Hepatocyte (in vitro differentiated cells): Measurements from ENCODE around the gene AHCYL2. TPM values are rescaled to one million over a fixed set of nuclear protein-coding genes. Genes with fewer than 3 reads are reported as not detected.

Source experiments
- DNase-seq: peaks from one replicate; pipeline ENCODE4 v3.0.0-alpha.2; 2016; ENCODE audit warnings: low spot score
- H2AFZ ChIP-seq: fragments of 200-600 bp; sonication (generic); 2 replicates; pipeline ENCODE4 v1.6.0; 2016; ENCODE audit warnings: antibody characterized with exemption, mild to moderate bottlenecking
- H3K27ac ChIP-seq: fragments of 200-600 bp; sonication (generic); 2 replicates; pipeline ENCODE4 v1.5.1; 2016; ENCODE audit warnings: mild to moderate bottlenecking
- H3K27me3 ChIP-seq: fragments of 200-600 bp; sonication (generic); 2 replicates; pipeline ENCODE4 v1.6.1; 2016
- H3K36me3 ChIP-seq: fragments of 200-600 bp; sonication (generic); replicated peaks from 2 replicates; pipeline ENCODE4 v1.5.1; 2016; ENCODE audit warnings: low read depth; ENCODE audit not compliant: insufficient read depth
- H3K4me1 ChIP-seq: fragments of 200-600 bp; sonication (generic); 2 replicates; pipeline ENCODE4 v1.5.1; 2016; ENCODE audit warnings: mild to moderate bottlenecking, moderate library complexity; ENCODE audit not compliant: insufficient read depth
- H3K4me2 ChIP-seq: fragments of 200-600 bp; sonication (generic); 2 replicates; pipeline ENCODE4 v1.6.0; 2016
- H3K4me3 ChIP-seq: fragments of 200-600 bp; sonication (generic); 2 replicates; pipeline ENCODE4 v1.5.1; 2016; ENCODE audit warnings: mild to moderate bottlenecking
- H3K79me2 ChIP-seq: fragments of 200-600 bp; sonication (generic); 2 replicates; pipeline ENCODE4 v1.6.0; 2017; ENCODE audit warnings: mild to moderate bottlenecking
- H3K9me2 ChIP-seq: fragments of 200-600 bp; sonication (generic); replicated peaks from 2 replicates; pipeline ENCODE4 v1.6.0; 2017; ENCODE audit warnings: mild to moderate bottlenecking; ENCODE audit not compliant: insufficient read depth
- H3K9me3 ChIP-seq: fragments of 200-600 bp; sonication (generic); 2 replicates; pipeline ENCODE4 v1.5.1; 2016; ENCODE audit warnings: low read depth, mild to moderate bottlenecking
- H4K20me1 ChIP-seq: fragments of 200-600 bp; sonication (generic); 2 replicates; pipeline ENCODE4 v1.6.0; 2016; ENCODE audit warnings: mild to moderate bottlenecking; ENCODE audit not compliant: insufficient read depth, poor library complexity, severe bottlenecking
- CTCF ChIP-seq: fragments of 200-600 bp; sonication (generic); IDR thresholded peaks from 2 replicates; pipeline ENCODE4 v1.5.1; 2016; ENCODE audit warnings: antibody characterized with exemption, mild to moderate bottlenecking; ENCODE audit not compliant: poor library complexity
- EZH2 ChIP-seq: fragments of 200-600 bp; sonication (generic); IDR thresholded peaks from 2 replicates; pipeline ENCODE4 v1.6.1; 2016; ENCODE audit warnings: antibody characterized with exemption, mild to moderate bottlenecking, borderline replicate concordance
- EZH2phosphoT487 ChIP-seq: fragments of 200-600 bp; sonication (generic); IDR thresholded peaks from one replicate; pipeline ENCODE4 v1.6.1; 2018; ENCODE audit warnings: antibody characterized with exemption, mild to moderate bottlenecking, low read depth, moderate library complexity; ENCODE audit not compliant: unreplicated experiment, severe bottlenecking
- WGBS: methylation state at CpG from one replicate; pipeline ENCODE4 v1.1.6; 2016; ENCODE audit warnings: low lambda C conversion rate; ENCODE audit errors: missing lambda C conversion rate; 5-methylcytosine and 5-hydroxymethylcytosine counted together
- polyA plus RNA-seq: library from polyadenylated mRNA; unstranded; fragments of >200 nt; fragmentation: Nextera tagmentation; extraction: Ambion mirVana; gene quantifications from 2 replicates; pipeline ENCODE4 v1.2.1, GENCODE V29; 2016
- total RNA-seq: library from RNA; depleted of rRNA; stranded (reverse); fragments of >200 nt; gene quantifications from 2 replicates; pipeline ENCODE4 v1.2.3, GENCODE V29; 2014

AHCYL2 gene
- total and polyA plus RNA-seq, 2 experiments from 2014 or later: 13.7 to 20.0 TPM

- H3K4me1 ChIP-seq: no peaks in the 10 kb centered on the region
- no peaks in the 10 kb centered on the region for H3K9me2 ChIP-seq
- WGBS: 94% methylated on average over 8 of the region's 8 CpGs
- H3K27ac ChIP-seq: no peak overlapping the region
- no peak for DNase-seq
- H3K9me3 ChIP-seq: no peaks in the 10 kb centered on the region
- no peak overlapping the region for H3K4me2 ChIP-seq
- H2AFZ ChIP-seq: no peak overlapping the region
- H3K4me3 ChIP-seq: no peak overlapping the region
- peaks cover 5% of the 10 kb centered on the region for H4K20me1 ChIP-seq
- H3K27me3 ChIP-seq: no peaks in the 10 kb centered on the region
- H3K36me3 ChIP-seq: no peaks in the 10 kb centered on the region
- peaks cover 36% of the 10 kb centered on the region for H3K79me2 ChIP-seq
- TF ChIP-seq EZH2: no peak
Measured at GRCh38 chr7:129238546-129238945, 13.7 kb downstream of the AHCYL2 start.

GRCh38 chr7:129240119-129240820 lies 15.4 kb downstream of the AHCYL2 start:
- DNase-seq: no peak
- Histone ChIP-seq H3K4me2 (no peak overlapping the region), H3K9me2 (no peaks in the 10 kb centered on the region), H3K4me3 (no peak overlapping the region), H3K27ac (no peak overlapping the region), H2AFZ (no peak overlapping the region), H3K79me2 (peaks cover 29% of the 10 kb centered on the region), H3K9me3 (no peaks in the 10 kb centered on the region), H3K27me3 (no peaks in the 10 kb centered on the region), H3K36me3 (no peaks in the 10 kb centered on the region), H3K4me1 (no peaks in the 10 kb centered on the region), H4K20me1 (peaks cover 5% of the 10 kb centered on the region)
- no peak for TF ChIP-seq EZH2phosphoT487
- TF ChIP-seq EZH2: no peak
- no peak for TF ChIP-seq CTCF
- WGBS: 93% methylated on average over 10 of the region's 10 CpGs

- WGBS: 97% methylated on average over 1 of the region's 1 CpG
- peaks cover 44% of the 10 kb centered on the region for H3K79me2 ChIP-seq
- no peak overlapping the region for H2AFZ ChIP-seq
- no peaks in the 10 kb centered on the region for H3K4me1 ChIP-seq
- no peak overlapping the region for H3K27ac ChIP-seq
- no peaks in the 10 kb centered on the region for H3K27me3 ChIP-seq
- H3K9me3 ChIP-seq: no peaks in the 10 kb centered on the region
- peaks cover 5% of the 10 kb centered on the region for H4K20me1 ChIP-seq
- no peak overlapping the region for H3K4me3 ChIP-seq
- no peaks in the 10 kb centered on the region for H3K36me3 ChIP-seq
- no peak for DNase-seq
- H3K9me2 ChIP-seq: no peaks in the 10 kb centered on the region
- TF ChIP-seq EZH2 (no peak), CTCF (no peak), EZH2phosphoT487 (no peak)
- H3K4me2 ChIP-seq: no peak overlapping the region
Measured at GRCh38 chr7:129244220-129244619, 19.4 kb downstream of the AHCYL2 start.

- no peak for DNase-seq
- peaks cover 4% of the 10 kb centered on the region for H4K20me1 ChIP-seq
- H3K4me1 ChIP-seq: no peaks in the 10 kb centered on the region
- H3K9me3 ChIP-seq: no peaks in the 10 kb centered on the region
- H2AFZ ChIP-seq: no peak overlapping the region
- H3K27ac ChIP-seq: no peak overlapping the region
- no peaks in the 10 kb centered on the region for H3K27me3 ChIP-seq
- no peak overlapping the region for H3K4me2 ChIP-seq
- no peak overlapping the region for H3K4me3 ChIP-seq
- TF ChIP-seq EZH2 (no peak), CTCF (no peak), EZH2phosphoT487 (no peak)
- no peaks in the 10 kb centered on the region for H3K9me2 ChIP-seq
- no peaks in the 10 kb centered on the region for H3K36me3 ChIP-seq
- peaks cover 49% of the 10 kb centered on the region for H3K79me2 ChIP-seq
- 95% methylated on average over 3 of the region's 3 CpGs for WGBS
Measured at GRCh38 chr7:129245533-129245932, 20.7 kb downstream of the AHCYL2 start.
